OCI-LY3 (cell line): ENCODE data around the gene NR3C2.

ENCODE experiments used
- EZH2phosphoT487 ChIP-seq: fragments of 200-600 bp; shearing (Covaris generic); IDR thresholded peaks from 2 replicates; pipeline ENCODE4 v1.6.1; 2018; ENCODE audit warnings: antibody characterized with exemption, mixed run types, low read depth
- TF ChIP-seq, protein P1 (sequence below): fragments of 200-600, 300-600 bp; sonication (generic); IDR thresholded peaks from 2 replicates; pipeline ENCODE4 v1.5.1; 2014; ENCODE audit warnings: antibody characterized with exemption, low read length, low read depth

DNA sequence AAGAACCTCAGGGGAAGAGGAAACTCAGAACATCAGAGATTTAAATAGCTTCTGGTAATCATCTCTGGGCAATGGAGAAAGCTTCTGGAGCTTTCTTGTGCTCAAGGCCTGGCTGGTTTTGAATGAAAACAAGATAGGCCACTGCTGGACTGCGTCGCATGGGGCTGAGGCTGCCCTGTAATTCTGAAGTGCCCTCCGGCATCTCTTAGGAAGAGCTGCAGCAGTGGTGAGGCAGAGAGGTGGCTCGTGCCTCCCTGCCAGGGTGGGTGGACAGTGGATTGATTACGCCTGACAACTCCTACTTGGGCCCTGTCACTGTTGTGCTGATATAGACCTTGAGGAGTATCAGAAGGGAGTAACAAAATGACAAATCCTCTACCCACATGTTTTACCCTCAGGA, 279.7 kb downstream of the NR3C2 start:
- TF ChIP-seq, protein P1, sequence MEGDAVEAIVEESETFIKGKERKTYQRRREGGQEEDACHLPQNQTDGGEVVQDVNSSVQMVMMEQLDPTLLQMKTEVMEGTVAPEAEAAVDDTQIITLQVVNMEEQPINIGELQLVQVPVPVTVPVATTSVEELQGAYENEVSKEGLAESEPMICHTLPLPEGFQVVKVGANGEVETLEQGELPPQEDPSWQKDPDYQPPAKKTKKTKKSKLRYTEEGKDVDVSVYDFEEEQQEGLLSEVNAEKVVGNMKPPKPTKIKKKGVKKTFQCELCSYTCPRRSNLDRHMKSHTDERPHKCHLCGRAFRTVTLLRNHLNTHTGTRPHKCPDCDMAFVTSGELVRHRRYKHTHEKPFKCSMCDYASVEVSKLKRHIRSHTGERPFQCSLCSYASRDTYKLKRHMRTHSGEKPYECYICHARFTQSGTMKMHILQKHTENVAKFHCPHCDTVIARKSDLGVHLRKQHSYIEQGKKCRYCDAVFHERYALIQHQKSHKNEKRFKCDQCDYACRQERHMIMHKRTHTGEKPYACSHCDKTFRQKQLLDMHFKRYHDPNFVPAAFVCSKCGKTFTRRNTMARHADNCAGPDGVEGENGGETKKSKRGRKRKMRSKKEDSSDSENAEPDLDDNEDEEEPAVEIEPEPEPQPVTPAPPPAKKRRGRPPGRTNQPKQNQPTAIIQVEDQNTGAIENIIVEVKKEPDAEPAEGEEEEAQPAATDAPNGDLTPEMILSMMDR: no peak
- TF ChIP-seq EZH2phosphoT487: no peak
